PC-3 (cell line): ENCODE results near the gene TTK.

Experiments used
- CTCF ChIP-seq: fragments of 300-600 bp; sonication (generic); conservative IDR thresholded peaks from 2 replicates; pipeline ENCODE4 v1.5.1; 2017; ENCODE audit warnings: antibody characterized with exemption, low read depth, mild to moderate bottlenecking, low read length
- EZH2 ChIP-seq: fragments of 300-600 bp; sonication (generic); IDR thresholded peaks from one replicate; pipeline ENCODE4 v1.6.1; 2017; ENCODE audit warnings: antibody characterized with exemption, mild to moderate bottlenecking, low read length; ENCODE audit not compliant: unreplicated experiment
- EZH2phosphoT487 ChIP-seq: fragments of 300-600 bp; sonication (generic); IDR thresholded peaks from 2 replicates; pipeline ENCODE4 v1.6.1; 2018; ENCODE audit warnings: mild to moderate bottlenecking, antibody characterized with exemption, low read length, borderline replicate concordance

- no peak for TF ChIP-seq CTCF
- TF ChIP-seq EZH2: no peak
- no peak for TF ChIP-seq EZH2phosphoT487
Observed at GRCh38 chr6:80005406-80005805, 957 bp downstream of the TTK start.
